ENCODE results near the gene TGM1.

GRCh38 chr14:24211311-24211710, 51.7 kb downstream of the TGM1 start:
- TF ChIP-seq CTCF (IDR thresholded peaks at IDR 0.05) (no peak), POLR2A (IDR thresholded peaks at IDR 0.05) (no peak)

All from Peyer's patch (tissue), 4 donors.